HG03045 (cell line): ENCODE measurements around the gene PPP2R3A.
"Not testable (repeated sequence)": the region's sequence is repeated elsewhere in the genome, so short reads cannot be mapped to it uniquely, and the experiment has no call there.

Experiments used
- ATAC-seq: cut with Tn5 transposase; IDR thresholded peaks from one replicate; pipeline ENCODE4 v1.9.1; 2021; ENCODE audit warnings: mild to moderate bottlenecking, moderate library complexity; ENCODE audit not compliant: unreplicated experiment

Gene PPP2R3A

GRCh38 chr3:136078421-136079364 is 113.2 kb downstream of the PPP2R3A start:
- no peak for ATAC-seq

GRCh38 chr3:136083641-136084382 is 118.3 kb downstream of the PPP2R3A start:
- ATAC-seq: not testable (repeated sequence)

GRCh38 chr3:136085067-136085466 is 119.5 kb downstream of the PPP2R3A start:
- ATAC-seq: not testable (repeated sequence)

- no peak for ATAC-seq
Measured at GRCh38 chr3:136093771-136094170, 128.2 kb downstream of the PPP2R3A start.

GRCh38 chr3:136105044-136105443 is 139.5 kb downstream of the PPP2R3A start:
- ATAC-seq: no peak

- no peak for ATAC-seq
Measured at GRCh38 chr3:136106101-136106500, 140.6 kb downstream of the PPP2R3A start.

GRCh38 chr3:136109499-136109898 is 144.0 kb downstream of the PPP2R3A start:
- peak; percentile 85 for ATAC-seq

GRCh38 chr3:136110481-136110880 is 145.0 kb downstream of the PPP2R3A start:
- no peak for ATAC-seq

GRCh38 chr3:136114421-136114820 is 148.9 kb downstream of the PPP2R3A start:
- no peak for ATAC-seq

GRCh38 chr3:136119332-136119731 is 153.8 kb downstream of the PPP2R3A start:
- ATAC-seq: not testable (repeated sequence)

GRCh38 chr3:136119783-136120182 is 154.3 kb downstream of the PPP2R3A start:
- ATAC-seq: not testable (repeated sequence)

- peak; percentile 57 for ATAC-seq
Measured at GRCh38 chr3:136120373-136121348, 155.1 kb downstream of the PPP2R3A start.

GRCh38 chr3:136122006-136122405 is 156.5 kb downstream of the PPP2R3A start:
- no peak for ATAC-seq

GRCh38 chr3:136131647-136132046 is 166.1 kb downstream of the PPP2R3A start:
- ATAC-seq: not testable (repeated sequence)

GRCh38 chr3:136134091-136134490 is 168.6 kb downstream of the PPP2R3A start:
- no peak for ATAC-seq

GRCh38 chr3:136135039-136135802 is 169.7 kb downstream of the PPP2R3A start:
- no peak for ATAC-seq

- no peak for ATAC-seq
Measured at GRCh38 chr3:136136454-136136853, 170.9 kb downstream of the PPP2R3A start.

GRCh38 chr3:136141291-136141785 is 175.8 kb downstream of the PPP2R3A start:
- ATAC-seq: no peak

GRCh38 chr3:136141891-136142290 is 176.4 kb downstream of the PPP2R3A start:
- ATAC-seq: no peak

- ATAC-seq: no peak
Measured at GRCh38 chr3:136142592-136142991, 177.1 kb downstream of the PPP2R3A start.
